HAP-1 (cell line): ENCODE measurements around the gene RTTN.
"Not testable (repeated sequence)": the region's sequence is repeated elsewhere in the genome, so short reads cannot be mapped to it uniquely, and the experiment has no call there.

Experiments used
- DNase-seq, 2 experiments: peaks; one replicate each; pipeline ENCODE4 v3.0.0-alpha.2; 2016 to 2020; ENCODE audit warnings: low spot score in 2 of 2
- H3K27me3 ChIP-seq: fragments of 250-450 bp; sonication (Bioruptor Pico); 2 replicates; pipeline ENCODE4 v1.5.1; 2020; ENCODE audit warnings: low read depth, mild to moderate bottlenecking, moderate library complexity
- H3K36me3 ChIP-seq: fragments of 250-450 bp; sonication (Bioruptor Pico); replicated peaks from 2 replicates; pipeline ENCODE4 v1.5.1; 2020; ENCODE audit warnings: mild to moderate bottlenecking
- H3K4me1 ChIP-seq: fragments of 250-450 bp; sonication (Bioruptor Pico); 2 replicates; pipeline ENCODE4 v1.5.1; 2020; ENCODE audit warnings: mild to moderate bottlenecking
- H3K4me3 ChIP-seq: fragments of 250-450 bp; sonication (Bioruptor Pico); 2 replicates; pipeline ENCODE4 v1.5.1; 2020; ENCODE audit warnings: mild to moderate bottlenecking, moderate library complexity
- H3K9me3 ChIP-seq: fragments of 250-450 bp; sonication (Bioruptor Pico); 2 replicates; pipeline ENCODE4 v1.5.1; 2020; ENCODE audit warnings: mild to moderate bottlenecking, moderate library complexity
- in situ Hi-C: fragments of 300-500 bp; cut with MboI; formaldehyde crosslinking; loops from 3 replicates; pipeline ENCODE4 v1.14.3; 2020; ENCODE audit warnings: low sequenced_read_pairs, inconsistent platforms, mixed read lengths

The RTTN gene

DNA sequence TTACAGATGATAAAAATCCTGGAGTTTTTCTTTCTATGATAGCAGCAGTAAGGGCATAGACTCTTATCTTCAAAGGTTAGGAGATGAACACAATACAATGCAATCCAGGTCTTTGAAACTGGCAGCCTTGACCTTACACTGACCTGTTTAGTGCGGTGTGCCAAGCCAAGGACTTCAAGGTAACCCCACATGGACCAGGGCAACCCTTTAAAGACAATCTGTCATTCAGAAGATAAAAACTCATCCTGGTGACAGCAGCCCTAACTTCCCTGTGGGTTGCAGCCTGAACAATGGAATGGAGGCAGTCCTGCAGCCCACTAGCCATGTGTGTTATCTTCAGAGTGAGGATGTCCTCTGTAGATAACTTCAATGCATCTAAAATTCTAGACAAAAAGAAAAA, 78.1 kb downstream of the RTTN start:
- H3K4me3 ChIP-seq: no peak overlapping the region
- no peak for DNase-seq
- no peaks in the 10 kb centered on the region for H3K27me3 ChIP-seq
- in situ Hi-C loops: no loop called here
- H3K4me1 ChIP-seq: no peaks in the 10 kb centered on the region
- no peaks in the 10 kb centered on the region for H3K36me3 ChIP-seq
- H3K9me3 ChIP-seq: no peaks in the 10 kb centered on the region

- in situ Hi-C loops: no loop called here
- no peak for DNase-seq
- no peaks in the 10 kb centered on the region for H3K27me3 ChIP-seq
- no peaks in the 10 kb centered on the region for H3K9me3 ChIP-seq
- H3K4me1 ChIP-seq: no peaks in the 10 kb centered on the region
- H3K4me3 ChIP-seq: no peak overlapping the region
- no peaks in the 10 kb centered on the region for H3K36me3 ChIP-seq
Measured at GRCh38 chr18:70126832-70127231, 78.7 kb downstream of the RTTN start.

- no peak for DNase-seq
- Histone ChIP-seq H3K4me1 (no peaks in the 10 kb centered on the region), H3K9me3 (no peaks in the 10 kb centered on the region), H3K4me3 (no peak overlapping the region), H3K27me3 (no peaks in the 10 kb centered on the region), H3K36me3 (no peaks in the 10 kb centered on the region; the same call in 1 of the 2 replicates)
- in situ Hi-C loops: no loop called here
Measured at GRCh38 chr18:70124139-70124538, 81.3 kb downstream of the RTTN start.

- no peak for DNase-seq
- H3K9me3 ChIP-seq: no peaks in the 10 kb centered on the region
- no peaks in the 10 kb centered on the region for H3K4me1 ChIP-seq
- no peak overlapping the region for H3K4me3 ChIP-seq
- in situ Hi-C loops: no loop called here
- H3K27me3 ChIP-seq: no peaks in the 10 kb centered on the region
- peaks cover 3% of the 10 kb centered on the region; the same call in 1 of the 2 replicates for H3K36me3 ChIP-seq
Measured at GRCh38 chr18:70121842-70122241, 83.6 kb downstream of the RTTN start.

DNA sequence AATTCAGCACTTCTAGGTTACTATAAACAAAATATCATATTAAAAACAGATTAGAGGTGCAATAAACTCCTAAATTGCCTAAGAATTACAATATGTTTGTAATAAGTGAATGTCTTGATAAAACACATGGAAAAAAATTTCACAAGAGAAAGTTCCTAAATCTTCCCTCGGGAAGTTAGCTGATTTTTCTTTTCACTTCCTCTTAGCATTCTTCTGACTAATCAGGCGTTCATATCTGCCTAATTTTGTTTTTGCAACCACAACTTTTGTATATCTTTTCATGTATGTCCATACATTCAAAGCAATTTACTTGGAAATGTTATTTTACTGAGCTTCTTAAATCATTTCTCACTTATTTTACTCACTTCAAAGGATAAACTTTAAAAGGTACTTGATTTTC, 88.5 kb downstream of the RTTN start:
- peaks cover 3% of the 10 kb centered on the region; the same call in 1 of the 2 replicates for H3K36me3 ChIP-seq
- H3K9me3 ChIP-seq: no peaks in the 10 kb centered on the region
- no peak overlapping the region for H3K4me3 ChIP-seq
- no peaks in the 10 kb centered on the region for H3K4me1 ChIP-seq
- H3K27me3 ChIP-seq: no peaks in the 10 kb centered on the region
- in situ Hi-C loops: no loop called here
- DNase-seq: no peak

DNA sequence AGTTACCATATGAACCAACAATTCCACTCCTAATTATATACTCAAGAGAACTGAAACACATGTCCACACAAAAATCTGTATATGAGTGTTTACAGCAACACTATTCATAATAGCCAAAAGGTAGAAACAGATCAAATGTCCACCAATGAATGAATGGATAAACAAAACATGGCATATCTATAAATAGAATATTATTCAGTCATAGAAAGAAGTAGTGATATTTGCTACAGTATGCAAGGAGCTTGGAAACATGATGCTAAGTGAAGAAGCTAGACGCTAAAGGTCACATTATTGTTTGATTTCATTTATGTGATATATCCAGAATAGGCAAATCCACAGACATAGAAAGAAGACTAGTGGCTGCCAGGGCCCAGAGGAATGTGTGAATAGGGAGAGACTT, 92.0 kb downstream of the RTTN start:
- H3K4me1 ChIP-seq: no peaks in the 10 kb centered on the region
- H3K4me3 ChIP-seq: no peak overlapping the region
- H3K27me3 ChIP-seq: no peaks in the 10 kb centered on the region
- 0 out of 2 replicates have a peak, but pooled peaks cover 3% of the 10 kb centered on the region for H3K36me3 ChIP-seq
- no peak for DNase-seq
- in situ Hi-C loops: no loop called here
- no peaks in the 10 kb centered on the region for H3K9me3 ChIP-seq

- in situ Hi-C loops: no loop called here
- Histone ChIP-seq H3K4me3 (no peak overlapping the region), H3K36me3 (peaks cover 12% of the 10 kb centered on the region; the same call in 1 of the 2 replicates), H3K9me3 (no peaks in the 10 kb centered on the region), H3K4me1 (no peaks in the 10 kb centered on the region), H3K27me3 (no peaks in the 10 kb centered on the region)
- no peak for DNase-seq
Measured at GRCh38 chr18:70110678-70111077, 94.8 kb downstream of the RTTN start.

DNA sequence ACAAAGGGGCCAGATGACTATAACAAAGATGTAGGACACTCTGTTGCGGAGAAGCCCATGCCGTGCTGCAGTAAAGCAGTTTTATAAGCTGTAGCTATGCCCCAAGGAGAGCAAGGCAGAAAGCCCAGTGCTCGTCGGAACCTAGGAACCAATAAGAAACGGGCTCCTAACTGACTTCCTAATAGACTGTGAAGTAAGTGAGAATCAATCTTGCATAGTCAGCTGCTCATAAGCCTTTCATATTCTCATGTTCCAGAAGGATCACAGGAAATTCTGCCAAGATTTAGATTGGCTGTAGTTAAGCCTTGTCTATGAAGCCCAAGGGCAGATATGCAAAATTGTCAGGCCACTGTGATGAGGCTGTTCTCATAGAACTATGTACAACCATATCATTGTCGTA, 98.4 kb downstream of the RTTN start:
- Histone ChIP-seq H3K4me1 (no peaks in the 10 kb centered on the region), H3K9me3 (no peaks in the 10 kb centered on the region), H3K27me3 (no peaks in the 10 kb centered on the region), H3K4me3 (no peak overlapping the region), H3K36me3 (peaks cover 12% of the 10 kb centered on the region; the same call in 1 of the 2 replicates)
- no peak for DNase-seq
- in situ Hi-C loops: no loop called here

DNA sequence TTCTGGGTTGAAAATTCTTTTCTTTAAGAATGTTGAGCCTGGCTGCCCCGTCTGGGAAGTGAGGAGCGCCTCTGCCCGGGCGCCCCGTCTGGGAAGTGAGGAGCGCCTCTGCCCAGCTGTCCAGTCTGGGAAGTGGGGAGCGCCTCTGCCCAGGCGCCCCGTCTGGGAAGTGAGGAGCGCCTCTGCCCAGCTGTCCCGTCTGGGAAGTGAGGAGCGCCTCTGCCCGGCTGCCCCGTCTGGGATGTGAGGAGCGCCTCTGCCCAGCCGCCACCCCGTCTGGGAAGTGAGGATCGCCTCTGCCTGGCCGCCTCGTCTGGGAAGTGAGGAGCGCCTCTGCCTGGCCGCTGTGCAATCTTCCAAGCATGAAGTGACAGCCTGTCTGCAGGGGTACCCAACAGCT, 102.6 kb downstream of the RTTN start:
- H3K4me1 ChIP-seq, DNase-seq, H3K27me3 ChIP-seq, in situ Hi-C loops, H3K9me3 ChIP-seq, H3K4me3 ChIP-seq: not testable (repeated sequence)
- peaks cover 12% of the 10 kb centered on the region; the same call in 1 of the 2 replicates for H3K36me3 ChIP-seq

GRCh38 chr18:70089858-70090257, 115.6 kb downstream of the RTTN start:
- no peaks in the 10 kb centered on the region for H3K4me1 ChIP-seq
- H3K4me3 ChIP-seq: no peak overlapping the region
- in situ Hi-C loops: loop anchor here (25.0 kb wide), 1 partner anchor 453 kb away; no protein-coding TSS in a partner anchor

GRCh38 chr18:70086085-70086484, 119.4 kb downstream of the RTTN start:
- no peaks in the 10 kb centered on the region for H3K4me1 ChIP-seq
- H3K27me3 ChIP-seq: no peaks in the 10 kb centered on the region
- H3K4me3 ChIP-seq: no peak overlapping the region
- no peaks in the 10 kb centered on the region for H3K9me3 ChIP-seq
- H3K36me3 ChIP-seq: no peaks in the 10 kb centered on the region; the same call in none of the 2 replicates
- DNase-seq: no peak
- in situ Hi-C loops: loop anchor here (25.0 kb wide), 1 partner anchor 449 kb away; no protein-coding TSS in a partner anchor

More at GRCh38 chr18:70089858-70090257, 115.6 kb downstream of the RTTN start:
- Histone ChIP-seq H3K27me3 (no peaks in the 10 kb centered on the region), H3K9me3 (no peaks in the 10 kb centered on the region), H3K36me3 (no peaks in the 10 kb centered on the region; the same call in none of the 2 replicates)
- DNase-seq: no peak

GRCh38 chr18:70085641-70086040, 119.8 kb downstream of the RTTN start:
- H3K4me1 ChIP-seq: no peaks in the 10 kb centered on the region
- in situ Hi-C loops: loop anchor here (25.0 kb wide), 1 partner anchor 448 kb away; no protein-coding TSS in a partner anchor
- no peaks in the 10 kb centered on the region; the same call in none of the 2 replicates for H3K36me3 ChIP-seq
- DNase-seq: no peak
- no peaks in the 10 kb centered on the region for H3K9me3 ChIP-seq
- no peak overlapping the region for H3K4me3 ChIP-seq
- no peaks in the 10 kb centered on the region for H3K27me3 ChIP-seq

- in situ Hi-C loops: loop anchor here (25.0 kb wide), 1 partner anchor 445 kb away; no protein-coding TSS in a partner anchor
- no peaks in the 10 kb centered on the region; the same call in 1 of the 2 replicates for H3K36me3 ChIP-seq
- H3K9me3 ChIP-seq: no peaks in the 10 kb centered on the region
Measured at GRCh38 chr18:70082430-70082829, 123.1 kb downstream of the RTTN start.

GRCh38 chr18:70078106-70078505, 127.4 kb downstream of the RTTN start:
- no peak for DNase-seq
- Histone ChIP-seq H3K4me1 (no peaks in the 10 kb centered on the region), H3K4me3 (no peak overlapping the region), H3K36me3 (no peaks in the 10 kb centered on the region; the same call in 1 of the 2 replicates), H3K9me3 (no peaks in the 10 kb centered on the region), H3K27me3 (no peaks in the 10 kb centered on the region)
- in situ Hi-C loops: loop anchor here (25.0 kb wide), 1 partner anchor 441 kb away; no protein-coding TSS in a partner anchor

More at GRCh38 chr18:70082430-70082829, 123.1 kb downstream of the RTTN start:
- DNase-seq: no peak
- Histone ChIP-seq H3K4me3 (no peak overlapping the region), H3K27me3 (no peaks in the 10 kb centered on the region), H3K4me1 (no peaks in the 10 kb centered on the region)
